NCI-H1436 (cell line): ENCODE data around the gene PJA1.

ENCODE experiments used
- DNase-seq: peaks from one replicate; lab custom pipeline; 2025; lab: John Stamatoyannopoulos, UW

PJA1 gene

GRCh38 chrX:69142788-69143469 is 22.3 kb downstream of the PJA1 start:
- DNase-seq, result no peak

- DNase-seq, result no peak
Measured at GRCh38 chrX:69140837-69141236, 24.4 kb downstream of the PJA1 start.

GRCh38 chrX:69139516-69139915 is 25.7 kb downstream of the PJA1 start:
- DNase-seq, result no peak

- DNase-seq, result no peak
Measured at GRCh38 chrX:69138512-69138911, 26.7 kb downstream of the PJA1 start.

- DNase-seq, result no peak
Measured at GRCh38 chrX:69138118-69138390, 27.2 kb downstream of the PJA1 start.

- DNase-seq, result no peak
Measured at GRCh38 chrX:69137371-69138117, 27.7 kb downstream of the PJA1 start.

- no peak for DNase-seq
Measured at GRCh38 chrX:69136546-69137331, 28.5 kb downstream of the PJA1 start.

- DNase-seq, result peak; percentile 24
Measured at GRCh38 chrX:69133921-69134542, 31.2 kb downstream of the PJA1 start.

GRCh38 chrX:69131886-69132285 is 33.4 kb downstream of the PJA1 start:
- no peak for DNase-seq

- DNase-seq, result peak; percentile 65
Measured at GRCh38 chrX:69130439-69130838, 34.8 kb downstream of the PJA1 start.

GRCh38 chrX:69128588-69128987 is 36.7 kb downstream of the PJA1 start:
- no peak for DNase-seq

- DNase-seq, result no peak
Measured at GRCh38 chrX:69127466-69127865, 37.8 kb downstream of the PJA1 start.

- DNase-seq, result no peak
Measured at GRCh38 chrX:69126642-69127041, 38.6 kb downstream of the PJA1 start.

GRCh38 chrX:69125094-69125493 is 40.2 kb downstream of the PJA1 start:
- DNase-seq, result no peak

- DNase-seq, result no peak
Measured at GRCh38 chrX:69124108-69124507, 41.1 kb downstream of the PJA1 start.

GRCh38 chrX:69123481-69123880 is 41.8 kb downstream of the PJA1 start:
- no peak for DNase-seq

GRCh38 chrX:69121321-69122000 is 43.8 kb downstream of the PJA1 start:
- no peak for DNase-seq

GRCh38 chrX:69120476-69120875 is 44.8 kb downstream of the PJA1 start:
- no peak for DNase-seq

- DNase-seq, result no peak
Measured at GRCh38 chrX:69119122-69119521, 46.1 kb downstream of the PJA1 start.

GRCh38 chrX:69117876-69118526 is 47.3 kb downstream of the PJA1 start:
- DNase-seq, result no peak

- no peak for DNase-seq
Measured at GRCh38 chrX:69116077-69116476, 49.2 kb downstream of the PJA1 start.

GRCh38 chrX:69113723-69114122 is 51.5 kb downstream of the PJA1 start:
- no peak for DNase-seq
